ENCODE results near the gene GRM4. TPM values are rescaled to one million over a fixed set of nuclear protein-coding genes. Genes with fewer than 3 reads are reported as not detected.

Gene GRM4
- total RNA-seq, 6 donors from 2014 or later, result 0.24 TPM; not detected in 5

GRCh38 chr6:34028691-34029360 lies 117.1 kb downstream of the GRM4 start:
- Histone ChIP-seq H3K4me3 (no peak overlapping the region), H3K9me3 (no peaks in the 10 kb centered on the region), H3K4me1 (no peaks in the 10 kb centered on the region), H3K36me3 (no peaks in the 10 kb centered on the region), H3K27me3 (no peaks in the 10 kb centered on the region), H3K27ac (no peak overlapping the region)
- WGBS, 2 donors, result 82 to 85% methylated on average over 12 to 18 of the region's 18 CpGs
- DNase-seq (no peak), ATAC-seq (ENCODE audit: low FRiP score in 2 of 2) (no peak)
- no peak for TF ChIP-seq POLR2AphosphoS5 (IDR thresholded peaks at IDR 0.05)
- TF ChIP-seq POLR2A (IDR thresholded peaks at IDR 0.05), result no peak
- TF ChIP-seq EP300 (IDR thresholded peaks at IDR 0.05), result no peak
- TF ChIP-seq CTCF (IDR thresholded peaks at IDR 0.05), result no peak

GRCh38 chr6:34027939-34028441 lies 117.9 kb downstream of the GRM4 start:
- 86 to 87% methylated on average over 14 to 27 of the region's 31 CpGs for WGBS, 2 donors
- DNase-seq, result peak in 1 of 2 donors; percentile 75
- H3K4me1 ChIP-seq, result no peaks in the 10 kb centered on the region
- TF ChIP-seq CTCF (IDR thresholded peaks at IDR 0.05), result no peak
- no peak for TF ChIP-seq EP300 (IDR thresholded peaks at IDR 0.05)
- no peak for TF ChIP-seq POLR2A (IDR thresholded peaks at IDR 0.05)
- TF ChIP-seq POLR2AphosphoS5 (IDR thresholded peaks at IDR 0.05), result no peak
- no peak for ATAC-seq (ENCODE audit: low FRiP score in 2 of 2)
- H3K9me3 ChIP-seq, result no peaks in the 10 kb centered on the region
- no peak overlapping the region for H3K27ac ChIP-seq
- no peak overlapping the region for H3K4me3 ChIP-seq
- H3K27me3 ChIP-seq, result no peaks in the 10 kb centered on the region
- no peaks in the 10 kb centered on the region for H3K36me3 ChIP-seq

- no peaks in the 10 kb centered on the region for H3K9me3 ChIP-seq
- WGBS, 2 donors, result 66% methylated on average over 5 of the region's 17 CpGs; no CpG with 5 or more reads in 1 of the 2 donors
- no peaks in the 10 kb centered on the region for H3K27me3 ChIP-seq
- no peaks in the 10 kb centered on the region for H3K36me3 ChIP-seq
- no peak for TF ChIP-seq POLR2A (IDR thresholded peaks at IDR 0.05)
- no peak for TF ChIP-seq POLR2AphosphoS5 (IDR thresholded peaks at IDR 0.05)
- TF ChIP-seq CTCF (IDR thresholded peaks at IDR 0.05), result peak; percentile 50 to 86 (median 78)
- no peak for TF ChIP-seq EP300 (IDR thresholded peaks at IDR 0.05)
- no peaks in the 10 kb centered on the region for H3K4me1 ChIP-seq
- no peak overlapping the region for H3K27ac ChIP-seq
- H3K4me3 ChIP-seq, result no peak overlapping the region
- peak in 1 of 2 donors; percentile 53 for ATAC-seq (ENCODE audit: low FRiP score in 2 of 2)
- DNase-seq, result peak in 1 of 2 donors; percentile 93
These were observed 118.4 kb downstream of the GRM4 start for GRCh38 chr6:34027445-34027936.

- 47 to 71% methylated on average over 8 of the region's 8 CpGs for WGBS, 2 donors
- DNase-seq, result no peak
- H3K4me3 ChIP-seq, result no peak overlapping the region
- H3K27ac ChIP-seq, result no peak overlapping the region
- no peaks in the 10 kb centered on the region for H3K4me1 ChIP-seq
- no peaks in the 10 kb centered on the region for H3K9me3 ChIP-seq
- no peaks in the 10 kb centered on the region for H3K36me3 ChIP-seq
- H3K27me3 ChIP-seq, result no peaks in the 10 kb centered on the region
- TF ChIP-seq EP300 (IDR thresholded peaks at IDR 0.05), result no peak
- TF ChIP-seq CTCF (IDR thresholded peaks at IDR 0.05), result no peak
- no peak for TF ChIP-seq POLR2A (IDR thresholded peaks at IDR 0.05)
- ATAC-seq (ENCODE audit: low FRiP score in 2 of 2), result no peak
These were observed 120.0 kb downstream of the GRM4 start for GRCh38 chr6:34025861-34026260.

Data from upper lobe of left lung (tissue), 6 donors.